Adrenal gland (tissue), 5 donors: ENCODE results near the gene FSTL1.

Experiments
- CTCF ChIP-seq, 6 experiments: fragments of 450-650 bp in 4 of 6; fragments of 200-600 bp in 2 of 6; sonication (generic) in 1 of 6; IDR thresholded peaks; 1 replicate in 5 of 6; 2 replicates in 1 of 6; pipeline versions ENCODE4 v1.5.1 to v1.8.0; 2016 to 2021; ENCODE audit warnings: antibody characterized with exemption in 6 of 6, mild to moderate bottlenecking in 2 of 6, moderate library complexity in 1 of 6
- POLR2A ChIP-seq, 2 donors: fragments of 450-650 bp; IDR thresholded peaks; one replicate each; pipeline ENCODE4 v1.6.1; 2017; ENCODE audit warnings: antibody characterized with exemption in 2 of 2, mild to moderate bottlenecking in 2 of 2, moderate library complexity in 1 of 2
- donor health status: DM: no; HTN: no; CAD: no.

DNA sequence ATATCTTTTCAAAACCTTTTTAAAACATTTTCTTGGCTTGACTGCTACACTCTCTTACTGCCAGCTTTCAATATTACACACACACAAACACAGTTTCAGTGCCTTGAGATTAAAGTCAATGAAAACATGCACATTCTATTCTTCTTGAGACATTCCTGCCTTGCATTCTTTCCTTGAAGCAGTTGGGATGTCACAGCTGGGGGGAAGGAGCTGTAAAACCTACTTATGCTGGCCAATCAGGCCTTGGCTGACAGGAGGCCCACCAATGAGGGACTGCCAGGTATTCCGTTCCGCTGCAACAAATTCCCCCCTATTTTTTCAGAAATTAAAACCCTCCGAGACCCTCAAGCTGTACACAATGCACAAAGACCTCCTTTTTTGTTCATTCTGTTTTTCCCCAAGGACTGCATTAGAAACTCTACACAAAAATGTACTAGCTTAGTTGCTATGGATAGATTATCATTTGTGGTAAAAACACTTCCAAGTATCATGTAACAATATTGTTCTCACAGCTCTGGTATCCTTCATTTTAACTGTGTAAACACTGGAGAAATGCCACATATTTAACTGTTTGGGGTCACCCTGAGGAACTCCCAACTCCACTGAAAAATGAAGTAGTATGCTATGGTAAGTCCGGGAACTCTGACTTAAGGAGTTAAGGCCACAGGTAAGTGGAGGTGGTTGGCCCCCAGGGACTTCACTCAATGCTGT, 18.5 kb downstream of the FSTL1 start:
- TF ChIP-seq POLR2A (IDR thresholded peaks at IDR 0.05): no peak
- TF ChIP-seq CTCF (IDR thresholded peaks at IDR 0.05): no peak
